Psoas muscle (tissue), 8 donors: ENCODE data around the gene CCDC83. TPM values are rescaled to one million over a fixed set of nuclear protein-coding genes. Genes with fewer than 3 reads are reported as not detected.

Experiments used
- ATAC-seq, 4 donors: fragments of 200-7000 bp; cut with Tn5 transposase; one replicate each; pipeline ENCODE4 v1.9.1; 2020; ENCODE audit warnings: moderate library complexity in 3 of 4, mild to moderate bottlenecking in 2 of 4
- DNase-seq, 2 donors: peaks; one replicate each; pipeline ENCODE4 v3.0.0-alpha.2; 2020
- H3K27ac ChIP-seq: fragments of 200-600 bp; one replicate; pipeline ENCODE4 v1.8.0; 2022
- H3K27me3 ChIP-seq, 3 donors: fragments of 200-600 bp in 1 of 3; one replicate each; pipeline versions ENCODE4 v1.6.1 to v1.8.0; 2013 to 2022; ENCODE audit warnings: low read length in 2 of 3, mild to moderate bottlenecking in 2 of 3, moderate library complexity in 1 of 3; ENCODE audit not compliant: insufficient read depth in 3 of 3
- H3K36me3 ChIP-seq, 2 donors: fragments of 200-600 bp in 1 of 2; one replicate each; pipeline versions ENCODE4 v1.6.1 to v1.8.0; 2013 to 2022; ENCODE audit warnings: low read depth in 1 of 2, mild to moderate bottlenecking in 1 of 2, moderate library complexity in 1 of 2; ENCODE audit not compliant: insufficient read depth in 1 of 2
- H3K4me1 ChIP-seq: fragments of 200-600 bp; one replicate; pipeline ENCODE4 v1.8.0; 2022
- H3K4me3 ChIP-seq: fragments of 200-600 bp; one replicate; pipeline ENCODE4 v1.8.0; 2022; ENCODE audit warnings: mild to moderate bottlenecking
- H3K9me3 ChIP-seq: fragments of 200-600 bp; one replicate; pipeline ENCODE4 v1.8.0; 2022
- WGBS, 3 donors: extraction: QIAGEN DNeasy Blood & Tissue Kit; methylation state at CpG; one replicate each; pipeline versions ENCODE4 v1.1.6 to v1.1.7; 2013; 5-methylcytosine and 5-hydroxymethylcytosine counted together
- intact Hi-C, 2 donors: fragments of 100-400 bp; cut with DNase I; formaldehyde crosslinking; loops; one replicate each; pipeline versions ENCODE4 v1.11.0 to v1.14.2; 2022
- polyA plus RNA-seq, 3 donors: library from polyadenylated mRNA; stranded (reverse); fragments of 200-250 nt; gene quantifications; one replicate each; pipeline ENCODE4 v1.2.3, GENCODE V29; 2013
- total RNA-seq, 4 donors: library from RNA; stranded (reverse); fragmentation: NEBNext Ultra II Directional in 2 of 4; extraction: Animal tissue kit (Norgen Biotek cat#: 25700) in 2 of 4; gene quantifications; one replicate each; pipeline versions ENCODE4 v1.2.1 to v1.2.4, GENCODE V29; 2021 to 2023
- TF ChIP-seq, protein P1 (sequence below): fragments of 200-600 bp; IDR thresholded peaks from one replicate; pipeline ENCODE4 v1.8.0; 2022; ENCODE audit warnings: antibody characterized with exemption
- donor health status: healthy with polysubstance abuse.
- donor health status: DM: no; HTN: no; CAD: no; lungs with moderate emphysema.
- donor health status: Bipolar disorder and iron deficiency.
- donor health status: healthy.
- donor health status: DM: yes; HTN: yes; CAD: no.
- donor health status: DM: no; HTN: no; CAD: no.
- donor health status: DM: no; HTN: no; CAD: no.
- donor health status: DM: yes; HTN: yes; CAD: no.

CCDC83 gene
- total and polyA plus RNA-seq, 7 donors: not detected

DNA sequence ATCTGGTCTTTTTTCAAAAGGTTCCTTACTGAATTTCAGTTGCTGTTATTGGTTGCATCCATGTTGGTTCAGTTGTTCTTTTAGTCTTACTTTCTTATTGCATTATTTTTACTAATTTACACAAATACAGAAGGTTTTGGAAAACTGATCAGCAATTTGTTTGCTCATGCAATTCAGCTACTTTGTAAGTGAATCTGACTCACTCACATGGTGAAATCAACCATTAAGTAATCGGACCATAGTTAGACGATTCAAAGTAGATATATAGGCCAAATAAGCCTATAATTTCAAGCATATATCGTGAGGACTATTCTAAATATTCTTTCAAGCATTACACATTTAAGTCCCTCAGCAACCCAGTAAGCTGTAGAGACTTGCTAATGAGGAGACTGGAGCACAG, 41.7 kb downstream of the CCDC83 start:
- intact Hi-C loops: no loop called here
- ATAC-seq: no peak

DNA sequence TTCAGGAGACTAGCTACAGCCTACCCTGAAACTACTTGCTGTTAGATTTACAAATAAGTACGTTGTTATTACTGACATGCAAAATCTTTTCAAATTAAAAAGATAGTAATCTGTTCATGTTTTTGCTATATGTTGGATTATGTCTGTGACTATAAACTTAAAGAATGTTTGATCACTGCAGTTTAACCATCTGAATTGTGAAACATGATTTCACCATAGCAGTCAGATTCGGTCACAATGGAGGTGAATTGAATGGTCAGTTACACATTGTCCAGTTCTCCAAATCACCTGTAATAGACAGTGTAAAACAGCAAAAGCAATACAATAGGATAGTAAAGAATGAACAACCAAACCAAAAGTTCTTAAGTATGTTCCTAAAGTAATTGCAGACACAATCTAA, 43.3 kb downstream of the CCDC83 start:
- DNase-seq (no peak), ATAC-seq (no peak)
- H3K36me3 ChIP-seq: no peaks in the 10 kb centered on the region
- no peaks in the 10 kb centered on the region for H3K9me3 ChIP-seq
- H3K4me3 ChIP-seq: no peak overlapping the region
- 46 to 87% (median 48%) methylated on average over 2 of the region's 2 CpGs for WGBS, 3 donors
- no peaks in the 10 kb centered on the region for H3K27me3 ChIP-seq
- H3K4me1 ChIP-seq: no peaks in the 10 kb centered on the region
- no peak overlapping the region for H3K27ac ChIP-seq
- TF ChIP-seq, protein P1, sequence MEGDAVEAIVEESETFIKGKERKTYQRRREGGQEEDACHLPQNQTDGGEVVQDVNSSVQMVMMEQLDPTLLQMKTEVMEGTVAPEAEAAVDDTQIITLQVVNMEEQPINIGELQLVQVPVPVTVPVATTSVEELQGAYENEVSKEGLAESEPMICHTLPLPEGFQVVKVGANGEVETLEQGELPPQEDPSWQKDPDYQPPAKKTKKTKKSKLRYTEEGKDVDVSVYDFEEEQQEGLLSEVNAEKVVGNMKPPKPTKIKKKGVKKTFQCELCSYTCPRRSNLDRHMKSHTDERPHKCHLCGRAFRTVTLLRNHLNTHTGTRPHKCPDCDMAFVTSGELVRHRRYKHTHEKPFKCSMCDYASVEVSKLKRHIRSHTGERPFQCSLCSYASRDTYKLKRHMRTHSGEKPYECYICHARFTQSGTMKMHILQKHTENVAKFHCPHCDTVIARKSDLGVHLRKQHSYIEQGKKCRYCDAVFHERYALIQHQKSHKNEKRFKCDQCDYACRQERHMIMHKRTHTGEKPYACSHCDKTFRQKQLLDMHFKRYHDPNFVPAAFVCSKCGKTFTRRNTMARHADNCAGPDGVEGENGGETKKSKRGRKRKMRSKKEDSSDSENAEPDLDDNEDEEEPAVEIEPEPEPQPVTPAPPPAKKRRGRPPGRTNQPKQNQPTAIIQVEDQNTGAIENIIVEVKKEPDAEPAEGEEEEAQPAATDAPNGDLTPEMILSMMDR: no peak
- intact Hi-C loops: no loop called here

More for the DNA sequence above, 41.7 kb downstream of the CCDC83 start:
- 92 to 98% (median 95%) methylated on average over 3 of the region's 3 CpGs for WGBS, 3 donors
- no peak for DNase-seq
- H3K9me3 ChIP-seq: no peaks in the 10 kb centered on the region
- no peaks in the 10 kb centered on the region for H3K27me3 ChIP-seq
- H3K4me3 ChIP-seq: no peak overlapping the region
- TF ChIP-seq, protein P1: no peak
- no peaks in the 10 kb centered on the region for H3K4me1 ChIP-seq
- H3K27ac ChIP-seq: no peak overlapping the region
- no peaks in the 10 kb centered on the region for H3K36me3 ChIP-seq

DNA sequence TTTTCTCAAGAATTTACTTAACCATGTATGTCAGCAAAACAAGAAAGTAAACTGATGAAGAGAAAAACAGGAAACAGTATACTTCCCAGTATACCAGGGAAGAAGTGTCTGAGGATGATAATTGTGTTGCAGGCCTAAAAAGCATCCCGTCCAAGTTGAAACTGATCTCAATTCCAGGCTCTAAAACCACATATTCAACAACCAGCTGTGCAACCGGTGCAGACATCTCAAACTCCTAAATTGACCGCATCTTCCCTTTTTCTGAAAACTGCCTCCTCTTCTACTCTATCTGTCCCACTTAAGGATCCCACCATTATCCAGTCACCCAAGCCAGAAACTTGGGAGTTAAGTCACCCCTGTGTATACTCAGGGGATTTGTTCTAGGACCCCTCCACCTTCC, 47.2 kb downstream of the CCDC83 start:
- Histone ChIP-seq H3K36me3 (no peaks in the 10 kb centered on the region), H3K27me3 (no peaks in the 10 kb centered on the region), H3K9me3 (no peaks in the 10 kb centered on the region), H3K27ac (no peak overlapping the region), H3K4me3 (no peak overlapping the region), H3K4me1 (no peaks in the 10 kb centered on the region)
- ATAC-seq (no peak), DNase-seq (no peak)
- intact Hi-C loops: no loop called here
- TF ChIP-seq, protein P1: no peak
- WGBS, 3 donors: 68 to 82% (median 79%) methylated on average over 3 of the region's 3 CpGs

DNA sequence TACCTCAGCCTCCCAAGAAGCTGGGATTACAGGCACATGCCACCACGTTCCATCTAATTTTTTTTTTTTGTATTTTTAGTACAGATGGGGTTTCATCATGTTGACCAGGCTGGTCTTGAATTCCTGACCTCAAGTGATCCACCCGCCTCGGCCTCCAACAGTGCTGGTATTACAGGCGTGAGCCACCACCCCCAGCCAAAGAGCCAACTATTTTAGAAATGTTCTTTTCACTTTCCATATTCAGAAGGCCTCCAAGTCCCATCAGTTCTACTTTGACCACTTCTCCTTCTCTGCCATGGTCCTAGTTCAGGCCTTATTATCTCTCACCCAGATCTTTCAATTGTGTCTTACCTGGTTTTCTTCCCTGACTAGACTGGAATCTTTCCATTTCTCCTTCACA, 48.2 kb downstream of the CCDC83 start:
- no peak overlapping the region for H3K27ac ChIP-seq
- H3K4me3 ChIP-seq: no peak overlapping the region
- H3K9me3 ChIP-seq: no peaks in the 10 kb centered on the region
- ATAC-seq (no peak), DNase-seq (no peak)
- H3K4me1 ChIP-seq: no peaks in the 10 kb centered on the region
- H3K36me3 ChIP-seq: no peaks in the 10 kb centered on the region
- 42 to 50% (median 47%) methylated on average over 4 of the region's 4 CpGs for WGBS, 3 donors
- TF ChIP-seq, protein P1: no peak
- H3K27me3 ChIP-seq: no peaks in the 10 kb centered on the region
- intact Hi-C loops: no loop called here

DNA sequence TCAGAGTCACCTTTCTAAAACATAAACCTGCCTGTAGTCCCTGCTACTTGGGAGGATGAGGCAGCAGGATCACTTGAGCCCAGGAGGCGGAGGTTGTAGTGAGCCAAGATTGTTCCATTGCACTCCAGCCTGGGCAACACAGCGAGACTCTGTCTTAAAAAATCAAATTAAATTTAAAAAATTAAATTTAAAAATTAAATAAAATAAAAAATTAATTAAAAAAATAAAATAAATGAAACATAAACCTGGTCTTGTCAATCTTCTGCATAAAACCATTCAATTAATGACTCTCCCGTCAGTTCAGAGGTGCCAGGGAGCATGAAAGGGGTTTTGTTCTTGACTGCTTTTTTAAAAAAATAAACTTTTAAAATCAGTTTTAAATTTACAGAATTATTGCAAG, 48.6 kb downstream of the CCDC83 start:
- Histone ChIP-seq H3K27ac (no peak overlapping the region), H3K4me3 (no peak overlapping the region), H3K27me3 (no peaks in the 10 kb centered on the region), H3K9me3 (no peaks in the 10 kb centered on the region), H3K36me3 (no peaks in the 10 kb centered on the region), H3K4me1 (no peaks in the 10 kb centered on the region)
- DNase-seq (no peak), ATAC-seq (no peak)
- intact Hi-C loops: no loop called here
- TF ChIP-seq, protein P1: no peak
- WGBS, 3 donors: 94 to 97% (median 94%) methylated on average over 3 of the region's 3 CpGs
